ENCODE data around the gene NIPA2.

Gene NIPA2

GRCh38 chr15:22839046-22839695, 705 bp downstream of the NIPA2 start:
- peak; percentile 41 for DNase-seq (ENCODE audit: low spot score)

- DNase-seq (ENCODE audit: low spot score) = no peak
Observed at GRCh38 chr15:22844421-22845288, 6.2 kb downstream of the NIPA2 start.

- no peak for DNase-seq (ENCODE audit: low spot score)
Observed at GRCh38 chr15:22845289-22845900, 6.9 kb downstream of the NIPA2 start.

GRCh38 chr15:22846073-22846472, 7.6 kb downstream of the NIPA2 start:
- DNase-seq (ENCODE audit: low spot score) = no peak

GRCh38 chr15:22850055-22850454, 11.6 kb downstream of the NIPA2 start:
- no peak for DNase-seq (ENCODE audit: low spot score)

- no peak for DNase-seq (ENCODE audit: low spot score)
Observed at GRCh38 chr15:22851513-22851912, 13.0 kb downstream of the NIPA2 start.

- no peak for DNase-seq (ENCODE audit: low spot score)
Observed at GRCh38 chr15:22855791-22856190, 17.3 kb downstream of the NIPA2 start.

- no peak for DNase-seq (ENCODE audit: low spot score)
Observed at GRCh38 chr15:22856659-22857058, 18.2 kb downstream of the NIPA2 start.

GRCh38 chr15:22861161-22861560, 22.7 kb downstream of the NIPA2 start:
- peak; percentile 40 for DNase-seq (ENCODE audit: low spot score)

- DNase-seq (ENCODE audit: low spot score) = no peak
Observed at GRCh38 chr15:22863356-22863755, 24.9 kb downstream of the NIPA2 start.

GRCh38 chr15:22866079-22866478, 27.6 kb downstream of the NIPA2 start:
- no peak for DNase-seq (ENCODE audit: low spot score)

- DNase-seq (ENCODE audit: low spot score) = no peak
Observed at GRCh38 chr15:22867886-22868285, 29.4 kb downstream of the NIPA2 start.

- no peak for DNase-seq (ENCODE audit: low spot score)
Observed at GRCh38 chr15:22868495-22868894, 30.0 kb downstream of the NIPA2 start.

GRCh38 chr15:22868928-22869327, 30.5 kb downstream of the NIPA2 start:
- no peak for DNase-seq (ENCODE audit: low spot score)

GRCh38 chr15:22869856-22870255, 31.4 kb downstream of the NIPA2 start:
- no peak for DNase-seq (ENCODE audit: low spot score)

GRCh38 chr15:22870865-22871264, 32.4 kb downstream of the NIPA2 start:
- DNase-seq (ENCODE audit: low spot score) = no peak

GRCh38 chr15:22871481-22872086, 33.1 kb downstream of the NIPA2 start:
- no peak for DNase-seq (ENCODE audit: low spot score)

GRCh38 chr15:22872936-22873701, 34.7 kb downstream of the NIPA2 start:
- no peak for DNase-seq (ENCODE audit: low spot score)

GRCh38 chr15:22873841-22874240, 35.4 kb downstream of the NIPA2 start:
- DNase-seq (ENCODE audit: low spot score) = no peak

- DNase-seq (ENCODE audit: low spot score) = no peak
Observed at GRCh38 chr15:22874256-22874655, 35.8 kb downstream of the NIPA2 start.

- no peak for DNase-seq (ENCODE audit: low spot score)
Observed at GRCh38 chr15:22874966-22875365, 36.5 kb downstream of the NIPA2 start.

- DNase-seq (ENCODE audit: low spot score) = no peak
Observed at GRCh38 chr15:22877117-22877516, 38.7 kb downstream of the NIPA2 start.
